Ovary (tissue), 3 donors: Measurements from ENCODE around the gene CMAS.

ENCODE experiments used
- CTCF ChIP-seq, 3 donors: fragments of 450-650 bp in 2 of 3; fragments of 200-600 bp in 1 of 3; IDR thresholded peaks; one replicate each; pipeline versions ENCODE4 v1.5.1 to v1.8.0; 2016 to 2022; ENCODE audit warnings: antibody characterized with exemption in 3 of 3, mild to moderate bottlenecking in 1 of 3
- POLR2A ChIP-seq: fragments of 450-650 bp; IDR thresholded peaks from one replicate; pipeline ENCODE4 v1.6.1; 2017; ENCODE audit warnings: antibody characterized with exemption, mild to moderate bottlenecking, moderate library complexity
- donor health status: DM: no; HTN: no; CAD: no.

- TF ChIP-seq CTCF (IDR thresholded peaks at IDR 0.05) (no peak), POLR2A (no peak)
Observed at GRCh38 chr12:22088886-22089285, 42.9 kb downstream of the CMAS start.
